NB4 (cell line): ENCODE data around the gene ANTXR1.

Experiments used
- CTCF ChIP-seq: IDR thresholded peaks from one replicate; pipeline ENCODE4 v1.5.1; 2012; ENCODE audit warnings: low read depth, low read length
- MAX ChIP-seq: IDR thresholded peaks from 2 replicates; pipeline ENCODE4 v1.6.1; 2011; ENCODE audit warnings: low read depth, low read length
- MYC ChIP-seq: IDR thresholded peaks from 2 replicates; pipeline ENCODE4 v1.6.1; 2011; ENCODE audit warnings: low read depth, low read length
- POLR2A ChIP-seq: IDR thresholded peaks from 2 replicates; pipeline ENCODE4 v1.6.1; 2011; ENCODE audit warnings: mild to moderate bottlenecking; ENCODE audit not compliant: insufficient read length; ENCODE audit errors: extremely low read depth

- TF ChIP-seq CTCF (no peak), MAX (no peak), POLR2A (no peak), MYC (no peak)
Measured at GRCh38 chr2:69165091-69165880, 152.3 kb downstream of the ANTXR1 start.
